EL (cell line): ENCODE measurements around the gene NMNAT2.

Experiments
- DNase-seq: peaks from one replicate; pipeline ENCODE4 v3.0.0-alpha.2; 2016

NMNAT2 gene

GRCh38 chr1:183233113-183233512, 185.1 kb downstream of the NMNAT2 start:
- no peak for DNase-seq

DNA sequence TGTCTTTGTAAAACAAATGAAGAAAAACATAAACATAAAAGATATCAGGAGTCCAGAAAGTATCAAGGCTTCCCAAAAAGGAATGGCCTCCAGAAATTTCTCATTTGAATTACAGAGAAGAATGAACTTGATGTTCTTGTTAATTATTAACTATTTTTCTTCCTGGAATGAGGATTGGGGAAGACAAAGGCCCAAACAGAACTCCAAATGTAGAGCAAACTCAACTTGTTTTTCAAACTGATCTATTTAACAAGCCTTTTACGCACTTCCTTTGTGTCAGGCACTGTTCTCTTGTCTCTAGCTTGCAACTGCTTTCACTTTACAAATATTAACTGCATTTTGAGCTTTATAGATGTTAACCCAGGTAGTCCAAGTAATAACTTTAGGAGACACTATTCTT, 186.6 kb downstream of the NMNAT2 start:
- no peak for DNase-seq

GRCh38 chr1:183230413-183230812, 187.8 kb downstream of the NMNAT2 start:
- peak; percentile 85 for DNase-seq

- no peak for DNase-seq
Measured at GRCh38 chr1:183228347-183229220, 189.6 kb downstream of the NMNAT2 start.

GRCh38 chr1:183227422-183228346, 190.5 kb downstream of the NMNAT2 start:
- peak; percentile 54 for DNase-seq

- DNase-seq: no peak
Measured at GRCh38 chr1:183226963-183227362, 191.2 kb downstream of the NMNAT2 start.

GRCh38 chr1:183226361-183226760, 191.8 kb downstream of the NMNAT2 start:
- DNase-seq: no peak

DNA sequence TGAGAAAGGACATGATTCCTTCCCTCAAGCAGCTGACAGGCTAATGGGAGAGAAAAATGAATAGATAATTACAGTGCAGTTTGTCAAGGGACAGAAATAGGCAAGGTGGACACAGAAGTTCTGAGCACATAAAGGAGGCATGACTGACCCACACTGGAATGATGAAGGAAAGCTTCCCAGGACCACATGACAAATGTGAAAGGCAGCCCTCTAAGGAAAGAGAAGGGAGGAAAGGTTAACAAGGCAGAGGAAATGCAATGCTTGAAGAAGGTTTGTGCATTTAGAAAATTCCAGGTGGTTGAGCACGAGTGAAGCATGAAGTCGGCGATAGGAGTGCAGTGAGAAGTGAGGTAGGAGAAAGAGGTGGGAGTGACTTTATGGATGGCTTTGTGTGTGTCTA, 194.7 kb downstream of the NMNAT2 start:
- DNase-seq: peak; percentile 40

- DNase-seq: no peak
Measured at GRCh38 chr1:183222909-183223308, 195.3 kb downstream of the NMNAT2 start.

GRCh38 chr1:183219616-183220009, 198.6 kb downstream of the NMNAT2 start:
- DNase-seq: no peak

- no peak for DNase-seq
Measured at GRCh38 chr1:183218971-183219615, 199.1 kb downstream of the NMNAT2 start.

- DNase-seq: no peak
Measured at GRCh38 chr1:183218027-183218618, 200.1 kb downstream of the NMNAT2 start.

GRCh38 chr1:183215936-183216335, 202.2 kb downstream of the NMNAT2 start:
- DNase-seq: no peak

DNA sequence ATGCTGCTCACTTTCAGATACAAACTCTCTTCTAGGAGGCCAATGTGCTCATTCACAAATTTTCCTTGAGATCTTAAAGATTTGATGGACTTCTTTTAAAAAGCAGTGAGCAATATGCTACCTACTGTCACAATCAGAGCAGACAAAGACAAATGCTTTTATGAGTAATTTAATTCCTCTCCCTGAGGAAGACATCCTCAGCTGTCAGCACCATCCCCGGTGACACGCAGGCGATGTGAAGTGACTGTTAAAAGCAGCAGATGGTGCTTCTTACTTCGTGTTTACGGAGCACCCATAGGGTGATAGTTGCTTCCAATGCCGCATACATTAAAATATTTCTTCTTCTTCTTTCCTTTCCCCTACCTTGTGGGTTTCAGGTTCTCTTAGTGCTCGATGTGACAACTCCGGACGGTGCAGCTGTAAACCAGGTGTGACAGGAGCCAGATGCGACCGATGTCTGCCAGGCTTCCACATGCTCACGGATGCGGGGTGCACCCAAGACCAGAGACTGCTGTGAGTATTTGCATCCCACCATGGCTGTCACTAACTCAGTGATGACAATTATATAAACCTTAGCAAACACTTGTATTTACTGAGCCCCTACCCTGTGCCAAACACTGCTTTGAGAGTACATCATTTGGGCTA, 203.0 kb downstream of the NMNAT2 start:
- DNase-seq: no peak

GRCh38 chr1:183214021-183214970, 203.9 kb downstream of the NMNAT2 start:
- no peak for DNase-seq

DNA sequence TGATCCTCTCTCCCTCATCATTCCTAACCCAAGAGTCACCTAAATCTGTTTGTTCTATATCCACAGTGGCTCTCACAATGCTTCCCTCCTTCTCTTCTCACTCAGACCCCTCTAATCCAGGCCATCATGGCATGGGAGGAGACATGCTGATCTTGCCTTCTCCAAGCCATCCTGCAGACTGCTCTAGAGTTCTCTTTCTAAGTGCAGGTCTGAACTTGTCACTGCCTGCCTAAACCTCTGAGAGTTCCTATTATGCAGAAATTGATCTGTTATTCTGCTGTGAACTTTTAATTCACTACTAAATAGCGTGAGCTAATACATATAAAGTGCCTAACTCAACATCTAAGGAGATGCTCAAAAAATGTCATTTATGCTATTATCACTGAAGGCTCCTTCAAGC, 205.3 kb downstream of the NMNAT2 start:
- no peak for DNase-seq

DNA sequence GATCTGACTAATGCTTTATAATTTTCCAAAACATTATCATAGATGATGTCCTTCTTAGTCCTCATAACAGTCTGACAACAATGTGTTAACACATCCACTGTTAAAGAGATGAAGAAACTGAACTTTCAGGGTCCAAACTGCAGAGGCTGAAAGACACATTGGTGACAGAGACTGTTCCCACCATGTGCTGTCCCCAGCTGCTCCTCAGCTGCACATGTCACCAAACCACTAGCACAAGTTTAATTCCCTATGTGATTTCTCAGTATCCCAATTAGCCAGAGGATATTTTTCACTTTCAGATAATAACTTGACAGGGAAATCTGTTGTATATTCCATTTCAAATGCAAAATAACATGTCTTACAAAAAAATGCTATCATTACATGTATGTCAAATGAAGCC, 207.5 kb downstream of the NMNAT2 start:
- no peak for DNase-seq

GRCh38 chr1:183209533-183210158, 208.5 kb downstream of the NMNAT2 start:
- peak; percentile 94 for DNase-seq

DNA sequence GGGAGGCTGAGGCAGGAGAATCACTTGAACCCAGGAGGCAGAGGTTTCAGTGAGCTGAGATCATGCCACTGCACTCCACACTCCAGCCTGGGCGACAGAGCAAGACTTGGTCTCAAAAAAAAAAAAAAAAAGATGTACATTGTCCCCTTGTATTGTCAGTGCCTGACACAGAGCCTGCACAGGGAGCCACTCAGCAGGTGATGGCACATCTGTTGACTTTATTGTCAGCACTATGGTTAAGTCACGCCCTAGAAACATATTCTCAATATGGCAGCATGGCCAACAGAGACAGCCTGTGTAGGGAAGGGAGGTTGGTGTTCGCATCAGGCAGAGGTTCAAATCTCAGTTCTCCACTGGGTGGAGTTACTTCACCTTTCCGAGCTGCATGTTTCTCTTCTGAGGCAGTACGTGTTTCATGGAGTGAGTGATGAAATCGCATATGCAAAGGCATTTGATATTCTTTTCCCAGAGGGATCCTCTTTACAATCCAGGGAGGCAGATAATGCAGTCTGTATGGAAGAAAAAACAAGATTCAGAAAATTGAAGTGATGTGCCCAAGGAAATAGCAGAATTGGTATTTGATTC, 211.6 kb downstream of the NMNAT2 start:
- DNase-seq: no peak

- DNase-seq: peak; percentile 19
Measured at GRCh38 chr1:183205196-183205781, 212.9 kb downstream of the NMNAT2 start.
